HG02938 (cell line): ENCODE measurements around the gene TNFAIP8L1.

Source experiments
- ATAC-seq: cut with Tn5 transposase; IDR thresholded peaks from one replicate; pipeline ENCODE4 v1.9.1; 2021; ENCODE audit warnings: mild to moderate bottlenecking, moderate library complexity; ENCODE audit not compliant: unreplicated experiment

Gene TNFAIP8L1

DNA sequence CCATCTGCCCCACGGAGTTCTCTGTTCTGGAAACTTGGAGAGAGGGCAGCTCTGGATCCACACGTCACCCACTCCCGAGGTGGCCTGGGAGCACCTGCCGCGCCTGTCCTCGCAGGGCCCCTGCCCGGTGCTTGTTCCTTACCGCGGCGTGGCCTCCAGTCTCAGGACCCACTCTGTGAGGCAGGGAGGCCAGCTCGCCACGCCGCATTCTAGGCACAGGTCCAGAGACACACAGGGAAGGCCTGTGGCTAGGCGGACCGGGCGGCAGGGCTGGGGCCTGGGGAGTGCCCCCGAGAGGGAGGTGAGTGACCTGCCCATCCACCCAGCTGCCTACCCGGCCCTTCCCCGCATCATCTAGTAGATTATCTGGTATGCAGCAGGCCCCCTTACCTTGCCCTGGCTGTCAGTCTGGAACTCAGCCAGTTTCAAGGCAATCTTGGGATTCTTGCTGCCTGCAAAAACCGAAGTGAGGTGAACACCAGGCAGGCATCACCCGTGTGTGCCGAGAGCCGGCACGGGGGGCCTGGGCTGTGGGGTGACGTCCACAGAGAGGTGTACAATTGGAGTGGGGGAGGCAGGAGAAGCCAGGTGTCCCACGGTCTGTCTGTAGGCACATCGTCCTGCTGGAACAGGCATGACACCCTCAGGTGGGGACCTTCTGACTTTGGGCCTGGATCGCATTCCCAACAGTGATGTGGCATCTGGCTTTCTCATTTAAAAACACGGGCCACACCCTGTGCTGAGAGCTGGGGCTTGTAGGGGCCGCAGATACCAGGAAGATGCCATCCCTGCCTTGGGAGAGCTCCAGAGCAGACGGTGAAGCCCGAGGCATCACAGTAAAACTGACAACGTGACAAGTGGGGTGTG lies 60.7 kb downstream of the TNFAIP8L1 start:
- no peak for ATAC-seq

GRCh38 chr19:4700693-4700970 lies 61.3 kb downstream of the TNFAIP8L1 start:
- no peak for ATAC-seq

GRCh38 chr19:4701557-4701956 lies 62.2 kb downstream of the TNFAIP8L1 start:
- no peak for ATAC-seq

DNA sequence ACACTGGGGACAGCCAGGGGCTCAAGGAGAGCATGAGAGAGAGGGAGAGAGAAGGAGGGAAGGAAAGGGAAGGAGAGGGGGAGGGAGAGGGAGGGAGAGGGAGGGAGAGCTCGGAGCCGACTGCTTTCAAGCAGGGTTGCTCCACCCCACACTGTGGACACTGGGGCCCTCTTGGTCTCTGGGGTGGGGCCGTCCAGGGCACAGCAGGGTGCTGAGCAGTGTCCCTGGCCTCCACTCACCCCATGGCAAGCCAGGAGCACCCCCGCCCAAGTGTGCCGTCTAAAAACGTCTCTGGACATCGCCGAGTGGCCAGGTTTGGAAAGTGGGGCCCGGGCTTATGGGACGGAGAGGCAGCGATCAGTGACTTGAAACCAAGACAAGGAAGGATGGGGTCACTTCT lies 63.4 kb downstream of the TNFAIP8L1 start:
- ATAC-seq = no peak

DNA sequence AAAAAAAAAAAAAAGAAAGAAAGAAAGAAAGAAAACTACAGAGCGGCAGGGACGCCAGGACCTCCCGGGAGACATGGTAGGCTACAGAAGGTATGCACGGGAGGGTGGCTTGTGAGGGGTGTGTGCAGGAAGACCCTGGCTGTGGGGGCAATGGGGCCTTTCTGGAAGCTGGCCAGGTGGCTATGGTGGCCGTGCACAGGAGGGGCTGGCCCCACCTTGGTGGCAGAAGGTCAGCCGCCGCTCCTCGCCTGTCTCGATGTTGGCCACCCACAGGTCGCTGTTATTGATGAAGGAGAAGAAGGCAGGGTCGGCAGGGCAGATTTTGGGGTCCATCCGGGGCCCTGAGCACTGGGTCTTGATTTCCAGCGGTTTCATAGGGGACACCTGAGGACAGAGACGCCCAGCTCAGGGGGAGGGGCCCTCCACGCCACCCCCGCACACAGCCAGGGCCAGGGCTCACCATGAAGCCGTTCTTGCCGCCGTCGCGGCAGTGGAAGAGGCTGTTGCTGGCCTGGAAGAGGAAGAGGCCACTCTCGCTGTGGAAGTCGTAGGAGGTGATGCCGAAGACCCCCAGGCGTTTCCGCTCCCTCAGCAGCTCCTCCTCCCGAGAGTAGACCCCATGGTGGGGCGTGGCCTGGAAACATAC lies 64.5 kb downstream of the TNFAIP8L1 start:
- ATAC-seq = no peak

- ATAC-seq = no peak
Observed at GRCh38 chr19:4704317-4704673, 65.0 kb downstream of the TNFAIP8L1 start.
